ENCODE measurements around the gene LENG9.
A peak's percentile ranks its signal among the peaks of the same experiment; 100 is the strongest.

LENG9 gene

DNA sequence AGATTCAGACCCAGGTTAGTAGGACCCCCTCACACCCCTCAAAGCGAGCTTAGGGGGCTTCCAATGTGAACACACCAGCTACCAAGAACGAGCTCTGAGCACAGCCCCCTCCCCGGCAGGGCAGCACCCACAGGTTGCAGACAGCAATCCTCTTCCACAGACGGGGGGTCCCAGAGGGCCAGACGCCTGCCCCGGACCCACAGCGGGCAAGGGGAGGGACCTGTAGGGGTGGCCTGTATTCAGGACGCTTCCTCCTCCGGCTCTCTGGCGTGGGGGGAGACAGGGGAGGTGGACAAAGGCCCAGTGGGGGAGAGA, 43.6 kb downstream of the LENG9 start:
- DNase-seq = no peak

GRCh38 chr19:54418930-54419800, 44.4 kb downstream of the LENG9 start:
- no peak for DNase-seq

- DNase-seq = peak; percentile 25
Measured at GRCh38 chr19:54418030-54418929, 45.3 kb downstream of the LENG9 start.

- DNase-seq = no peak
Measured at GRCh38 chr19:54416695-54417491, 46.7 kb downstream of the LENG9 start.

GRCh38 chr19:54415901-54416673, 47.5 kb downstream of the LENG9 start:
- no peak for DNase-seq

DNA sequence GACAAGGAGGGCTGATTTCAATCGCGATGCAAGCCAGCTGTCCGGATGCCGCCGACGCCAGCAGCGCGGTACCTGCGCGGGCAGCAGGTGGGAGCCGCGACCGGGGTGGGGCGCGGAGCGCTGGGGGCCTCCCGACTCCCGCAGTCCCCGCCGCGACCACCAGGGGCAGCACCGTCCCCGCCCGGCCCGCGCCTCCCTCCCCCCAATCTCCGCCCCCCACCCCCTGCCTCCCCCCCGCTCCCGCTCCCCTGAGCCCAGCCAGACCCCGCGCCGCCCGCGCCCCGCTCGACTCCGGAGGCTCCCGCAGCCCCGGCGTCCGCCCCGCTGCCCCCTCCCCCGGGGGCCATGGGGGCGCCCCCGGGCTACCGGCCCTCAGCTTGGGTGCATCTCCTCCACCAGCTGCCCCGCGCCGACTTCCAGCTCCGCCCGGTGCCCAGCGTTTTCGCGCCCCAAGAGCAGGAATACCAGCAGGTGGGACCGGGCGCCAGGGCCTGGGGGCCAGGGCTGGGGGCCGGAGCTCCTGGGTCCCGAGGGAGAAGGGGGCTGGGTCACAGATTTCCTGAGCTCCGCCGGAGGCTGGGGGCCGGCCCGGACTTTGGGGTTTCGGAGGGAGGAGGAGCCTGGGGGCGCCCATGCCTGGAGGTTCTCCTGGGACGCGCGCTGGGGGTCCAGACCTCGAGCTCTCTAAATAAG, 48.2 kb downstream of the LENG9 start, which contains the start of gene TTYH1:
TTYH1 (plus strand) TSS at position 257 of the 693 bp plus-strand sequence; CDS start at position 346, 89 bp downstream.
- no peak for DNase-seq

DNA sequence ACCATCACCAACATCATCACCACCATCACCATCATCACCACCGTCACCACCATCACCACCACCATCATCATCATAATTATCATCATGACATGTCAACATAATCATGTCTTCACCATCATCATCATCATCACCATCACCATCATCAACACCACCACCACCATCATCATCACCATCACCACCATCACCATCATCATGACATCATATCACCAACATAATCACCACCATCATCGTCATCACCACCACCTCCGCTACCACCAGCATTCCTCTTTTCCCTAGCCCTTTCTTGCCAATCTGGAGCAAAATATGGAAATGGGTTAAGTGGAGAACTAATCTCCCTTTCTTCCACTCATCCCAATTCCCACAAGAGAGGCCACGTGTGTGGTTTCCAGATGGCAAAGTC, 49.4 kb downstream of the LENG9 start:
- no peak for DNase-seq

DNA sequence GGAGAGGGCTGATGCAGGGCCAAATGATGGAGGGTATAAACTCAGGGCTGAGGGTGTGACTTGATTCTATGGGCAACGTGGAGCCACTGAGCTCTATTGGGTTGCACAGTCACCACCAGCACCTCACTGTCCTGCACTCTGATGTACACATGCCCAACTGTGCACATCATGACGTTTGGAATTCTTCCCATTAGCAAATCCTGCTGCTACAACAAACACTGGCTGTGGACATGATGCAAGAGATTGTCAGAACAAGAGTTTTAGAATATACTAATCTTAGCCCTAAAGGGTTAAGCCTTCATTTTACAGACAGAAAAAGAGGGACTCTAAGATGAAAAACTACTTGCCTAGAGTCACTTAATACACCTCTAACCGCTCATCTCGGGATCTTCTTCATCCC, 50.7 kb downstream of the LENG9 start:
- no peak for DNase-seq

All from EL (cell line).